CD14-positive monocyte (primary cell): ENCODE data around the gene NPAS3. TPM values are rescaled to one million over a fixed set of nuclear protein-coding genes. Genes with fewer than 3 reads are reported as not detected.

Experiments used
- DNase-seq, 3 donors: peaks; one replicate each; pipeline ENCODE4 v3.0.0-alpha.2; 2011 to 2022
- H2AFZ ChIP-seq: 2 replicates; pipeline ENCODE4 v1.6.0; 2012; ENCODE audit warnings: mild to moderate bottlenecking, low read depth, low read length, inconsistent platforms; ENCODE audit not compliant: insufficient read depth, poor library complexity, severe bottlenecking
- H3K27ac ChIP-seq, 2 donors: 1 replicate in 1 of 2; 2 replicates in 1 of 2; pipeline ENCODE4 v1.5.1; 2012 to 2013; ENCODE audit warnings: low read length in 2 of 2, control low read depth in 1 of 2, inconsistent platforms in 1 of 2, low read depth in 1 of 2, mild to moderate bottlenecking in 1 of 2
- H3K27me3 ChIP-seq, 2 donors: one replicate each; pipeline versions ENCODE4 v1.6.0 to v1.6.1; 2011 to 2013; ENCODE audit warnings: low read length in 2 of 2; ENCODE audit not compliant: control insufficient read depth in 2 of 2, insufficient read depth in 2 of 2
- H3K36me3 ChIP-seq, 2 donors: replicated peaks in 1 of 2; 1 replicate in 1 of 2; 2 replicates in 1 of 2; pipeline versions ENCODE4 v1.5.1 to v1.6.1; 2012 to 2013; ENCODE audit warnings: low read length in 2 of 2, control low read depth in 1 of 2, inconsistent platforms in 1 of 2, mild to moderate bottlenecking in 1 of 2; ENCODE audit not compliant: insufficient read depth in 2 of 2, control insufficient read depth in 1 of 2
- H3K4me1 ChIP-seq, 2 donors: 1 replicate in 1 of 2; 2 replicates in 1 of 2; pipeline versions ENCODE4 v1.5.1 to v1.6.1; 2012 to 2013; ENCODE audit warnings: low read length in 2 of 2, control low read depth in 1 of 2, inconsistent platforms in 1 of 2, mild to moderate bottlenecking in 1 of 2, moderate library complexity in 1 of 2; ENCODE audit not compliant: insufficient read depth in 2 of 2, control insufficient read depth in 1 of 2
- H3K4me2 ChIP-seq: replicated peaks from 2 replicates; pipeline ENCODE3; 2012; ENCODE audit warnings: low read length, moderate library complexity, mild to moderate bottlenecking; ENCODE audit not compliant: poor library complexity, severe bottlenecking; ENCODE audit errors: extremely low read depth
- H3K4me3 ChIP-seq, 3 experiments: fragments of 200-600 bp in 1 of 3; sonication (generic) in 1 of 3; replicated peaks in 1 of 3; 1 replicate in 2 of 3; 2 replicates in 1 of 3; pipeline ENCODE4 v1.5.1; 2011 to 2013; ENCODE audit warnings: low read length in 3 of 3, mild to moderate bottlenecking in 3 of 3, control low read depth in 2 of 3, low read depth in 2 of 3, inconsistent platforms in 1 of 3, moderate library complexity in 1 of 3
- H3K79me2 ChIP-seq: 2 replicates; pipeline ENCODE4 v1.6.0; 2012; ENCODE audit warnings: mild to moderate bottlenecking, control low read depth, inconsistent platforms, low read length, moderate library complexity; ENCODE audit not compliant: insufficient read depth
- H3K9ac ChIP-seq: 2 replicates; pipeline ENCODE4 v1.6.0; 2017; ENCODE audit warnings: low read length, mild to moderate bottlenecking; ENCODE audit not compliant: insufficient read depth, poor library complexity, severe bottlenecking
- H3K9me3 ChIP-seq, 2 donors: replicated peaks in 1 of 2; 1 replicate in 1 of 2; 2 replicates in 1 of 2; pipeline versions ENCODE4 v1.5.1 to v1.6.1; 2012 to 2013; ENCODE audit warnings: low read length in 2 of 2, control low read depth in 1 of 2; ENCODE audit not compliant: control insufficient read depth in 1 of 2, insufficient read depth in 1 of 2
- H4K20me1 ChIP-seq: 2 replicates; pipeline ENCODE4 v1.6.0; 2012; ENCODE audit warnings: mild to moderate bottlenecking, low read length, control low read depth, moderate library complexity; ENCODE audit not compliant: insufficient read depth
- H3K27ac Mint-ChIP-seq, 7 donors: one replicate each; pipeline ENCODE4 v1.8.0; 2020; ENCODE audit warnings: mild to moderate bottlenecking in 7 of 7, mixed read lengths in 7 of 7, moderate library complexity in 6 of 7, inconsistent platforms in 2 of 7
- H3K27me3 Mint-ChIP-seq, 3 donors: one replicate each; pipeline ENCODE4 v1.8.0; 2021 to 2022; ENCODE audit warnings: low read depth in 3 of 3, mild to moderate bottlenecking in 3 of 3, mixed read lengths in 3 of 3, moderate library complexity in 3 of 3, inconsistent platforms in 1 of 3
- H3K36me3 Mint-ChIP-seq, 2 donors: one replicate each; pipeline ENCODE4 v1.8.0; 2020; ENCODE audit warnings: mixed read lengths in 2 of 2, inconsistent platforms in 1 of 2, mild to moderate bottlenecking in 1 of 2
- H3K4me1 Mint-ChIP-seq: one replicate; pipeline ENCODE4 v1.8.0; 2020; ENCODE audit warnings: mild to moderate bottlenecking, mixed read lengths
- H3K4me3 Mint-ChIP-seq, 2 donors: one replicate each; pipeline ENCODE4 v1.8.0; 2020; ENCODE audit warnings: mild to moderate bottlenecking in 2 of 2, mixed read lengths in 2 of 2, moderate library complexity in 1 of 2
- H3K9me3 Mint-ChIP-seq, 7 donors: one replicate each; pipeline ENCODE4 v1.8.0; 2020 to 2022; ENCODE audit warnings: mixed read lengths in 7 of 7, mild to moderate bottlenecking in 6 of 7, moderate library complexity in 6 of 7, inconsistent platforms in 2 of 7
- CTCF ChIP-seq: fragments of 200-600 bp; IDR thresholded peaks from one replicate; pipeline ENCODE4 v1.8.0; 2022; ENCODE audit warnings: antibody characterized with exemption, mild to moderate bottlenecking
- WGBS: methylation state at CpG from one replicate; pipeline ENCODE4 v1.1.5; 2013; ENCODE audit warnings: missing lambda C conversion rate; ENCODE audit not compliant: insufficient coverage; 5-methylcytosine and 5-hydroxymethylcytosine counted together
- intact Hi-C, 2 donors: fragments of 100-400 bp; cut with micrococcal nuclease; formaldehyde crosslinking; loops; one replicate each; pipeline versions ENCODE4 v1.15.0 to v1.15.1; 2023
- polyA plus RNA-seq, 3 donors: library from polyadenylated mRNA; depleted of rRNA in 1 of 3; unstranded in 2 of 3; stranded (reverse) in 1 of 3; fragments of 300-500 nt in 2 of 3; fragments of >200 nt in 1 of 3; fragmentation: Illumina TruSeq in 2 of 3; gene quantifications; 1 replicate in 2 of 3; 2 replicates in 1 of 3; pipeline ENCODE4 v1.2.3, GENCODE V29; 2012 to 2021

NPAS3 gene
- polyA plus RNA-seq, 3 donors: not detected

GRCh38 chr14:33836203-33836899 lies 897.7 kb downstream of the NPAS3 start:
- Histone ChIP-seq H3K27ac (no peak overlapping the region), H3K79me2 (no peaks in the 10 kb centered on the region), H3K4me3 (no peak overlapping the region), H4K20me1 (no peaks in the 10 kb centered on the region), H3K27me3 (no peaks in the 10 kb centered on the region), H3K9ac (no peak overlapping the region), H2AFZ (no peak overlapping the region), H3K9me3 (no peaks in the 10 kb centered on the region), H3K36me3 (no peaks in the 10 kb centered on the region), H3K4me2 (no peak overlapping the region), H3K4me1 (no peaks in the 10 kb centered on the region)
- 51% methylated on average over 5 of the region's 9 CpGs for WGBS
- intact Hi-C loops: loop anchor here in 1 of 2 donors (10.0 kb wide), 1 partner anchor 488 kb away; no protein-coding TSS in a partner anchor
- Mint-ChIP-seq H3K4me1 (no peaks in the 10 kb centered on the region), H3K4me3 (no peak overlapping the region), H3K27me3 (peaks cover 0 to 4% (median 0%) of the 10 kb centered on the region in 3 donors), H3K27ac (no peak overlapping the region), H3K36me3 (no peaks in the 10 kb centered on the region), H3K9me3 (peaks cover 0 to 4% (median 0%) of the 10 kb centered on the region in 7 donors)
- TF ChIP-seq CTCF: no peak
- no peak for DNase-seq

GRCh38 chr14:33836900-33837577 lies 898.4 kb downstream of the NPAS3 start:
- H3K9me3 Mint-ChIP-seq: peaks cover 0 to 4% (median 0%) of the 10 kb centered on the region in 7 donors
- no peak for DNase-seq
- Histone ChIP-seq H3K27ac (no peak overlapping the region), H3K27me3 (no peaks in the 10 kb centered on the region), H2AFZ (no peak overlapping the region), H3K9me3 (no peaks in the 10 kb centered on the region), H3K79me2 (no peaks in the 10 kb centered on the region), H3K36me3 (no peaks in the 10 kb centered on the region), H3K4me3 (no peak overlapping the region), H4K20me1 (no peaks in the 10 kb centered on the region), H3K4me2 (no peak overlapping the region), H3K9ac (no peak overlapping the region), H3K4me1 (no peaks in the 10 kb centered on the region)
- H3K4me1 Mint-ChIP-seq: no peaks in the 10 kb centered on the region
- WGBS: 91% methylated on average over 7 of the region's 10 CpGs
- H3K27ac Mint-ChIP-seq: no peak overlapping the region
- no peak overlapping the region for H3K4me3 Mint-ChIP-seq
- TF ChIP-seq CTCF: no peak
- H3K27me3 Mint-ChIP-seq: peaks cover 0 to 4% (median 0%) of the 10 kb centered on the region in 3 donors
- intact Hi-C loops: loop anchor here in 1 of 2 donors (10.0 kb wide), 1 partner anchor 488 kb away; no protein-coding TSS in a partner anchor
- H3K36me3 Mint-ChIP-seq: no peaks in the 10 kb centered on the region
